DMS153 (cell line): Measurements from ENCODE around the gene LPGAT1.
A peak's percentile ranks its signal among the peaks of the same experiment; 100 is the strongest.

Source experiments
- DNase-seq: peaks from one replicate; lab custom pipeline; 2025; lab: John Stamatoyannopoulos, UW

LPGAT1 gene

GRCh38 chr1:211762206-211762605 lies 68.4 kb downstream of the LPGAT1 start:
- no peak for DNase-seq

GRCh38 chr1:211761400-211761799 lies 69.2 kb downstream of the LPGAT1 start:
- no peak for DNase-seq

GRCh38 chr1:211756471-211757020 lies 74.0 kb downstream of the LPGAT1 start:
- no peak for DNase-seq

GRCh38 chr1:211753649-211754251 lies 76.8 kb downstream of the LPGAT1 start:
- DNase-seq: no peak

- no peak for DNase-seq
These were observed 77.5 kb downstream of the LPGAT1 start for GRCh38 chr1:211752951-211753486.

- no peak for DNase-seq
These were observed 78.2 kb downstream of the LPGAT1 start for GRCh38 chr1:211752317-211752716.

- DNase-seq: no peak
These were observed 79.1 kb downstream of the LPGAT1 start for GRCh38 chr1:211751438-211751837.

- no peak for DNase-seq
These were observed 80.0 kb downstream of the LPGAT1 start for GRCh38 chr1:211750599-211750998.

- no peak for DNase-seq
These were observed 81.3 kb downstream of the LPGAT1 start for GRCh38 chr1:211749251-211749650.

- DNase-seq: no peak
These were observed 81.8 kb downstream of the LPGAT1 start for GRCh38 chr1:211748810-211749209.

- peak; percentile 23 for DNase-seq
These were observed 87.6 kb downstream of the LPGAT1 start for GRCh38 chr1:211742889-211743529.

GRCh38 chr1:211742272-211742671 lies 88.3 kb downstream of the LPGAT1 start:
- DNase-seq: no peak

- no peak for DNase-seq
These were observed 88.8 kb downstream of the LPGAT1 start for GRCh38 chr1:211741788-211742187.

- DNase-seq: no peak
These were observed 89.4 kb downstream of the LPGAT1 start for GRCh38 chr1:211741116-211741515.

- no peak for DNase-seq
These were observed 90.7 kb downstream of the LPGAT1 start for GRCh38 chr1:211739671-211740411.

- DNase-seq: no peak
These were observed 91.8 kb downstream of the LPGAT1 start for GRCh38 chr1:211738691-211739301.

- DNase-seq: no peak
These were observed 92.4 kb downstream of the LPGAT1 start for GRCh38 chr1:211738096-211738690.

GRCh38 chr1:211737115-211738035 lies 93.2 kb downstream of the LPGAT1 start:
- no peak for DNase-seq

GRCh38 chr1:211736351-211736915 lies 94.1 kb downstream of the LPGAT1 start:
- no peak for DNase-seq
